GM12873 (cell line): ENCODE results near the gene FBN1.

Experiments used
- TF ChIP-seq, protein P1 (sequence below): IDR thresholded peaks from 2 replicates; pipeline ENCODE4 v1.5.1; 2012; ENCODE audit warnings: low read depth, mild to moderate bottlenecking, moderate library complexity, low read length, control low read depth; ENCODE audit not compliant: insufficient read depth; ENCODE audit errors: missing control alignments

FBN1 gene

GRCh38 chr15:48581219-48581618, 64.3 kb downstream of the FBN1 start:
- TF ChIP-seq, protein P1, sequence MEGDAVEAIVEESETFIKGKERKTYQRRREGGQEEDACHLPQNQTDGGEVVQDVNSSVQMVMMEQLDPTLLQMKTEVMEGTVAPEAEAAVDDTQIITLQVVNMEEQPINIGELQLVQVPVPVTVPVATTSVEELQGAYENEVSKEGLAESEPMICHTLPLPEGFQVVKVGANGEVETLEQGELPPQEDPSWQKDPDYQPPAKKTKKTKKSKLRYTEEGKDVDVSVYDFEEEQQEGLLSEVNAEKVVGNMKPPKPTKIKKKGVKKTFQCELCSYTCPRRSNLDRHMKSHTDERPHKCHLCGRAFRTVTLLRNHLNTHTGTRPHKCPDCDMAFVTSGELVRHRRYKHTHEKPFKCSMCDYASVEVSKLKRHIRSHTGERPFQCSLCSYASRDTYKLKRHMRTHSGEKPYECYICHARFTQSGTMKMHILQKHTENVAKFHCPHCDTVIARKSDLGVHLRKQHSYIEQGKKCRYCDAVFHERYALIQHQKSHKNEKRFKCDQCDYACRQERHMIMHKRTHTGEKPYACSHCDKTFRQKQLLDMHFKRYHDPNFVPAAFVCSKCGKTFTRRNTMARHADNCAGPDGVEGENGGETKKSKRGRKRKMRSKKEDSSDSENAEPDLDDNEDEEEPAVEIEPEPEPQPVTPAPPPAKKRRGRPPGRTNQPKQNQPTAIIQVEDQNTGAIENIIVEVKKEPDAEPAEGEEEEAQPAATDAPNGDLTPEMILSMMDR, result no peak

DNA sequence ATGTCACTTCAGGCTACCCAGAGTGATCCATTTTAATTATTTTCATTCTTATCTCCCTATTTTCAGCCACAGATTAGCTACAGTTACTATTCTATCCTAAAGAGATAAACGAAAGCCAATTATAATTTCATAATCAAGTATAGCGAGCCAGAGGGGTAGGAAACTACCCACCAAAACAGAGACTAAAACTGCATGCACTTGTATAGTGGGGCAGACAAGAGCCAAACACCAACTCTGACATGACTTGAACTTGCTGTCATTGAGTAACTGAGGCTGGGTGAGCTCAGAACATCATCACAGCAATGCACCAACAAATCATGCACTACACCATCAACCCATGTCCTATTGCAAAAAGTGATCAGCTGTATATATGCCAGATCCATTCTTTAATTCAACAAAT, 64.8 kb downstream of the FBN1 start:
- TF ChIP-seq, protein P1, result no peak

- TF ChIP-seq, protein P1, result no peak
Observed at GRCh38 chr15:48579945-48580671, 65.4 kb downstream of the FBN1 start.

GRCh38 chr15:48578965-48579364, 66.5 kb downstream of the FBN1 start:
- TF ChIP-seq, protein P1, result no peak

- TF ChIP-seq, protein P1, result no peak
Observed at GRCh38 chr15:48577469-48577868, 68.0 kb downstream of the FBN1 start.

DNA sequence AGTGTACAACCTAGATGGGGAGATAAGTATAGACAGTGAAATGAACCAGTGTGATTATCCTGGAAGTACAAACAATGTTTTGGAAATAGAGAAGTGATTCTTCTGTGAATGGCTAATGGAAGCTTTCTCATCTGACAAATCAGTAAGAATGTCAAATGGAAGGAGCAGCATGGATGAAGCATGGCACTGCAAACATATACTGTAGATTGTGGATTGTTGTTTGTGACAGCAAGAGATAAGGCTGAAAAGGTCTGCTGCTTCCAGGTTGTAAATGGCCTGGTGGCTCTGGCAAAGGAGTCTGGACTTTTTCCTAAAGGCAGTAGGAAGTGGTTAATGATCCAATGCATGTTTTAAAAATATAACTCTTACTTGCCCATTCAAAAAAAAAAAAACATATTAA, 71.3 kb downstream of the FBN1 start:
- TF ChIP-seq, protein P1, result no peak

DNA sequence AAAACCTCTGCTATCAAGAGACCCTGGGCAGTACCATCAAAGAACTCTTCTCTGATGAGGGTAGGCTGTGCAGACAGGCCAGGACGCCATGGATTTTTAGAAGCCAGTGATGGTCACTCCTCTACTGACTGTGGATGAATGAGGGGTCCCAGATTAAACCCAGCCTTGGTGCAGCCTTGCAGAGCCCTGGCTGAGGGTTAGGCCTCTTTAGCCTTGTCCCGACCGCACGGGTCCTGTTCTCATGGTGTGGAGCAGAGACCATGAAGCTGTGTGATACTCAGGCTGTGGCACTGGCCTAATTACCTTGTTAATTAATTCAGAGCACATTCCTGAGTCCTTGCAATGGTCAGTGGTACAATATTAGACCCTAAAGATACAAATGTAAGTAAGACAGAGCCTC, 71.7 kb downstream of the FBN1 start:
- TF ChIP-seq, protein P1, result no peak
